ENCODE measurements around the gene UBE2O. TPM values are rescaled to one million over a fixed set of nuclear protein-coding genes. Genes with fewer than 3 reads are reported as not detected.

Gene UBE2O
- total RNA-seq, 3 donors from 2014 or later: 16.2 to 25.0 (median 19.0) TPM

GRCh38 chr17:76378548-76379274, 74.2 kb downstream of the UBE2O start:
- peaks cover 9% of the 10 kb centered on the region for H3K4me1 ChIP-seq (ENCODE audit: low read depth)
- TF ChIP-seq CTCF (IDR thresholded peaks at IDR 0.05): no peak
- DNase-seq: no peak
- H3K4me3 ChIP-seq: no peak overlapping the region
- no peaks in the 10 kb centered on the region for H3K9me3 ChIP-seq
- intact Hi-C loops (cut with DNase I, micrococcal nuclease): no loop called here
- ATAC-seq: no peak
- no peaks in the 10 kb centered on the region for H3K36me3 ChIP-seq (ENCODE audit: low read depth)

GRCh38 chr17:76376318-76377133, 76.4 kb downstream of the UBE2O start:
- Histone ChIP-seq H3K4me3 (no peak overlapping the region), H3K36me3 (ENCODE audit: low read depth) (no peaks in the 10 kb centered on the region), H3K4me1 (ENCODE audit: low read depth) (peaks cover 2% of the 10 kb centered on the region), H3K9me3 (no peaks in the 10 kb centered on the region)
- ATAC-seq (no peak), DNase-seq (no peak)
- no peak for TF ChIP-seq CTCF (IDR thresholded peaks at IDR 0.05)
- intact Hi-C loops (cut with DNase I, micrococcal nuclease): no loop called here

GRCh38 chr17:76371656-76372628, 81.0 kb downstream of the UBE2O start:
- intact Hi-C loops (cut with DNase I, micrococcal nuclease): no loop called here
- H3K36me3 ChIP-seq (ENCODE audit: low read depth): no peaks in the 10 kb centered on the region
- no peak for TF ChIP-seq CTCF (IDR thresholded peaks at IDR 0.05)
- peaks cover 7% of the 10 kb centered on the region for H3K9me3 ChIP-seq
- no peak overlapping the region for H3K4me3 ChIP-seq
- DNase-seq (no peak), ATAC-seq (no peak)
- peaks cover 2% of the 10 kb centered on the region for H3K4me1 ChIP-seq (ENCODE audit: low read depth)

GRCh38 chr17:76370261-76370993, 82.5 kb downstream of the UBE2O start:
- no peak for TF ChIP-seq CTCF (IDR thresholded peaks at IDR 0.05)
- intact Hi-C loops (cut with DNase I, micrococcal nuclease): no loop called here
- no peaks in the 10 kb centered on the region for H3K36me3 ChIP-seq (ENCODE audit: low read depth)
- H3K4me3 ChIP-seq: no peak overlapping the region
- H3K9me3 ChIP-seq: peaks cover 7% of the 10 kb centered on the region
- peaks cover 2% of the 10 kb centered on the region for H3K4me1 ChIP-seq (ENCODE audit: low read depth)
- ATAC-seq: peak; percentile 48
- DNase-seq: peak in 1 of 3 donors; percentile 53

GRCh38 chr17:76369804-76370203, 83.1 kb downstream of the UBE2O start:
- peaks cover 7% of the 10 kb centered on the region for H3K9me3 ChIP-seq
- ATAC-seq: no peak
- H3K36me3 ChIP-seq (ENCODE audit: low read depth): no peaks in the 10 kb centered on the region
- no peak overlapping the region for H3K4me3 ChIP-seq
- TF ChIP-seq CTCF (IDR thresholded peaks at IDR 0.05): no peak
- H3K4me1 ChIP-seq (ENCODE audit: low read depth): peaks cover 3% of the 10 kb centered on the region
- no peak for DNase-seq
- intact Hi-C loops (cut with DNase I, micrococcal nuclease): no loop called here
